Esophagus squamous epithelium (tissue), 5 donors: ENCODE measurements around the gene DPP9. TPM values are rescaled to one million over a fixed set of nuclear protein-coding genes. Genes with fewer than 3 reads are reported as not detected.

Source experiments
- DNase-seq: peaks from one replicate; lab custom pipeline; 2025; lab: John Stamatoyannopoulos, UW
- H3K27ac ChIP-seq, 4 donors: fragments of 200-600 bp; sonication (generic); one replicate each; pipeline ENCODE4 v1.5.1; 2016 to 2019; ENCODE audit warnings: mild to moderate bottlenecking in 1 of 4
- H3K27me3 ChIP-seq, 4 donors: fragments of 200-600 bp; sonication (generic); 1 replicate in 3 of 4; 2 replicates in 1 of 4; pipeline versions ENCODE4 v1.5.1 to v1.6.0; 2017 to 2021; ENCODE audit warnings: antibody characterized with exemption in 1 of 4
- H3K36me3 ChIP-seq, 3 donors: fragments of 200-600 bp; sonication (generic); one replicate each; pipeline ENCODE4 v1.5.1; 2016 to 2019
- H3K4me1 ChIP-seq, 3 donors: fragments of 200-600 bp; sonication (generic); one replicate each; pipeline ENCODE4 v1.5.1; 2017 to 2019
- H3K4me3 ChIP-seq, 4 donors: fragments of 200-600 bp; sonication (generic); 1 replicate in 3 of 4; 2 replicates in 1 of 4; pipeline ENCODE4 v1.5.1; 2016 to 2019; ENCODE audit warnings: mild to moderate bottlenecking in 2 of 4, moderate library complexity in 1 of 4
- H3K9me3 ChIP-seq, 3 donors: fragments of 200-600 bp; sonication (generic); one replicate each; pipeline ENCODE4 v1.5.1; 2016 to 2019
- POLR2A ChIP-seq, 4 donors: fragments of 450-650 bp; IDR thresholded peaks; one replicate each; pipeline ENCODE4 v1.6.1; 2017; ENCODE audit warnings: antibody characterized with exemption in 4 of 4, mild to moderate bottlenecking in 4 of 4, moderate library complexity in 3 of 4
- WGBS, 2 donors: methylation state at CpG; one replicate each; pipeline ENCODE4 v1.1.5; 2018; 5-methylcytosine and 5-hydroxymethylcytosine counted together
- intact Hi-C: fragments of 100-400 bp; cut with DNase I; formaldehyde crosslinking; loops from one replicate; pipeline ENCODE4 v1.15.0; 2022
- total RNA-seq, 4 donors: library from RNA; depleted of rRNA; stranded (reverse); fragments of >200 nt; gene quantifications; one replicate each; pipeline ENCODE4 v1.1.0, GENCODE V29; 2016
- TF ChIP-seq, protein P1 (sequence below), 6 experiments: fragments of 450-650 bp in 4 of 6; fragments of 200-600 bp in 2 of 6; sonication (generic) in 2 of 6; IDR thresholded peaks; one replicate each; pipeline ENCODE4 v1.5.1; 2016 to 2019; ENCODE audit warnings: antibody characterized with exemption in 6 of 6, mild to moderate bottlenecking in 4 of 6, moderate library complexity in 4 of 6
- donor health status: DM: yes; HTN: yes; CAD: no.

Gene DPP9
- total RNA-seq, 4 donors from 2014 or later, result 32.8 to 51.5 (median 47.7) TPM

DNA sequence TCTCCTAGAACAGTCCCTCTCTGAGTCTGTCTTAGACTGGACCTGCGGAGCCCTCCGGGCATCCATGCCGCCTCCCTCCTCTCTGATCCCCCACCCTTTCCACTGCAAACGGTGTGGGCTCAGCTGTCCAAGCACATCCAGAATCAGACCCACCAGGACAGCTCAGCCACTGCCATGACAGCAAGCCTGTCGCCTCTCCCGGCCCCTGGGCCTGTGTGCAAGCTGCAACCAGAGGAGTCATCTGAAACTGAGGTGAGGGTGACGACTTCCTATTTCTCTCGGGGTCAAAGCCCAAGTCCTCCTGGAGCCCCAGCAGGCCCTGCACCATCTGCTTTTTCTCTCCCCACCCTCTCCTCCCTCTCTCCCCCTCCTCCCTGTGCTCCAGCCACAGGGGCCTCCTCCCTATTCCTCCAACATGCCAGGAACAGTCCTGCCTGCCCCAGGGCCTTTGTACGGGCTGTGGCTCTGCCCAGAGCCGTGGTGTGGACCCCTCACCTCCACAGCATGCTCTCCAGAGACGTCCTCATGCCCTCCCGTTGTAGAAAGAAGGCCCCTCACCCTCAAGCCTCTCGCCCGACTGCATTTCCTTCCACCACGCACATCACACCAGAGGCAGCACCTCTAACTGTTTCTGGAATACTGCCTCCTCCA is 30.0 kb downstream of the DPP9 start:
- H3K36me3 ChIP-seq, result peaks cover 28 to 100% (median 69%) of the 10 kb centered on the region in 3 donors
- TF ChIP-seq, protein P1, sequence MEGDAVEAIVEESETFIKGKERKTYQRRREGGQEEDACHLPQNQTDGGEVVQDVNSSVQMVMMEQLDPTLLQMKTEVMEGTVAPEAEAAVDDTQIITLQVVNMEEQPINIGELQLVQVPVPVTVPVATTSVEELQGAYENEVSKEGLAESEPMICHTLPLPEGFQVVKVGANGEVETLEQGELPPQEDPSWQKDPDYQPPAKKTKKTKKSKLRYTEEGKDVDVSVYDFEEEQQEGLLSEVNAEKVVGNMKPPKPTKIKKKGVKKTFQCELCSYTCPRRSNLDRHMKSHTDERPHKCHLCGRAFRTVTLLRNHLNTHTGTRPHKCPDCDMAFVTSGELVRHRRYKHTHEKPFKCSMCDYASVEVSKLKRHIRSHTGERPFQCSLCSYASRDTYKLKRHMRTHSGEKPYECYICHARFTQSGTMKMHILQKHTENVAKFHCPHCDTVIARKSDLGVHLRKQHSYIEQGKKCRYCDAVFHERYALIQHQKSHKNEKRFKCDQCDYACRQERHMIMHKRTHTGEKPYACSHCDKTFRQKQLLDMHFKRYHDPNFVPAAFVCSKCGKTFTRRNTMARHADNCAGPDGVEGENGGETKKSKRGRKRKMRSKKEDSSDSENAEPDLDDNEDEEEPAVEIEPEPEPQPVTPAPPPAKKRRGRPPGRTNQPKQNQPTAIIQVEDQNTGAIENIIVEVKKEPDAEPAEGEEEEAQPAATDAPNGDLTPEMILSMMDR (IDR thresholded peaks at IDR 0.05), result no peak
- no peak for TF ChIP-seq POLR2A (IDR thresholded peaks at IDR 0.05)
- peaks cover 7 to 37% (median 16%) of the 10 kb centered on the region in 3 donors for H3K4me1 ChIP-seq
- H3K27me3 ChIP-seq, result no peaks in the 10 kb centered on the region
- H3K9me3 ChIP-seq, result no peaks in the 10 kb centered on the region
- no peak overlapping the region for H3K4me3 ChIP-seq
- H3K27ac ChIP-seq, result peak overlapping the region; percentile 84 to 90 (median 86)
- intact Hi-C loops, result no loop called here
- DNase-seq, result no peak
- WGBS, 2 donors, result 77 to 88% methylated on average over 14 to 15 of the region's 15 CpGs

DNA sequence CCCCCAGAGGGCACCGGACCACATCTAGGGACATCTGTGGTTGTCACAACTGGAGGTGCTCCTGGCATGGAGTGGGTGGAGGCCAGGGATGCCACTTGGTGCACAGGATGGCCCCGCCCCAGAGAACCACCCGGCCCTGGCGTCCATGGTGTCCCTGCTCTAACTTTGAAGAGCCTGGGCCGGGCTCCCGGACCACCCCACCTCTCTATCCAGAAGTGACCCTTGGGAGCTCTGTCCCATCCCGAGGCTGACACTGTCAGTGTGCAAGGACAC is 30.6 kb downstream of the DPP9 start:
- Histone ChIP-seq H3K9me3 (no peaks in the 10 kb centered on the region), H3K4me3 (no peak overlapping the region), H3K36me3 (peaks cover 33 to 100% (median 69%) of the 10 kb centered on the region in 3 donors), H3K27me3 (no peaks in the 10 kb centered on the region), H3K27ac (peak overlapping the region; percentile 84 to 90 (median 86)), H3K4me1 (peaks cover 7 to 37% (median 16%) of the 10 kb centered on the region in 3 donors)
- 100% methylated on average over 1 to 3 of the region's 7 CpGs for WGBS, 2 donors
- no peak for TF ChIP-seq POLR2A (IDR thresholded peaks at IDR 0.05)
- TF ChIP-seq, protein P1 (IDR thresholded peaks at IDR 0.05), result no peak
- intact Hi-C loops, result no loop called here
- DNase-seq, result no peak

DNA sequence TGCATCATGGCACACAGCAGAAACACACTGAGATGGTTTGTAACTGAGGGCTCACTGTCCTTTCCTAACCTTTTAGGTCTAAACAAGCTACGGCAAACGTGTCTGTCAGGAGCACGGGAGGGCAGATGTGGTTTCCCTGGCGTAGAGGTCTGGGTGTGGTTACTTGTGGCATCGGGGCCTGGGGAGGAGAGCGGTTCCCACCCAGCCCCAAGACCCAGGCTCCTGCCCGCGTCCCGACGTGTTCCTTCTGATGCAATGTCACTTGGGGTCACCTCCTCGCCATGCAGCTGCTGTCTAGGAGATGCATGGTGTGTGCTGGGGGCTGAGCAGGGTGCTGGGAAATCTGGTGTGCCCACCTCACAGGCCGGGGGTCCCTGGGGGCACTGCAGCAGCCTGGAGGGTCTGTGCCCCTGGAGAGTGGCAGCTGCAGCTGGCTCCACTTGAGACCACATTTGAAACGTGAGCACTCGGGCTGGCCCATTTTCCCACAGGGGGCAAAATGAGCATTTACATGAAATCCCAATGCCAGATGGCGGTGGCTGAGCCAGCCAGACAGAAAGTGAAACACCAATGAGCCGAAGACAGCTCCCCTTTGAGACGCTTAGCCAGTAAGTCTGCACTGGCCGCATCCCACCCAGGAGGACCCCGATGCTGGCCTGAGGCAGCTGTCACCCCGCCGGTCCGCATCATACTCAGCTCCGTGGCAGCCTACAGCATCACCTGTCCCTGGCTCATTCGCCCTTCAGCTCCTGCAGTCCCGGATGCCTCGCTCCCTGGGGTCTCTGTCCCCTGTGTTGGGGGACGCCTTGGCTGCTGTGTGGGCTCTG is 31.2 kb downstream of the DPP9 start:
- 77 to 81% methylated on average over 4 to 9 of the region's 27 CpGs for WGBS, 2 donors
- Histone ChIP-seq H3K27ac (peak overlapping the region in 1 of 4 donors; percentile 90), H3K4me3 (no peak overlapping the region), H3K27me3 (no peaks in the 10 kb centered on the region), H3K9me3 (no peaks in the 10 kb centered on the region), H3K4me1 (peaks cover 7 to 37% (median 16%) of the 10 kb centered on the region in 3 donors), H3K36me3 (peaks cover 33 to 100% (median 71%) of the 10 kb centered on the region in 3 donors)
- DNase-seq, result no peak
- intact Hi-C loops, result no loop called here
- TF ChIP-seq, protein P1 (IDR thresholded peaks at IDR 0.05), result no peak
- no peak for TF ChIP-seq POLR2A (IDR thresholded peaks at IDR 0.05)

DNA sequence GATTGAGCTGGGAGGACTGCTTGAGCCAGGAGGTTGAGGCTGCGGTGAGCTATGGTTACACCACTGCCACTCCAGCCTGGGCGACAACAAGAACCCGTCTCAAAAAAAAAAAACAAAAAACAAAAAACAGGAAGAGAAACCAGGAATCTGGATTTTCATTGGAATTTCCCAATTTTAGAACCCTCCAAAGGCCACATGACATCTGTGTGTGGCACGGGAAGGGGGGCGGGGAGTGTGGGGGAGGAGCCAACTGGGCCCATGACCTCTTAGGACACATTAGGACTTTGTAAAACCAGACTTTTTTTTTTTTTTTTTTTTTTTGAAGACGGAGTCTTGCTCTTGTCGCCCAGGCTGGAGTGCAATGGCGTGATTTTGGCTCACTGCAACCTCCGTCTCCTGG is 32.3 kb downstream of the DPP9 start:
- Histone ChIP-seq H3K27ac (no peak overlapping the region), H3K4me3 (no peak overlapping the region), H3K27me3 (no peaks in the 10 kb centered on the region), H3K36me3 (peaks cover 40 to 100% (median 81%) of the 10 kb centered on the region in 3 donors), H3K9me3 (no peaks in the 10 kb centered on the region), H3K4me1 (peaks cover 7 to 28% (median 16%) of the 10 kb centered on the region in 3 donors)
- no peak for DNase-seq
- intact Hi-C loops, result no loop called here
- TF ChIP-seq POLR2A (IDR thresholded peaks at IDR 0.05), result no peak
- TF ChIP-seq, protein P1 (IDR thresholded peaks at IDR 0.05), result no peak
- WGBS, 2 donors, result 81 to 87% methylated on average over 9 of the region's 9 CpGs

DNA sequence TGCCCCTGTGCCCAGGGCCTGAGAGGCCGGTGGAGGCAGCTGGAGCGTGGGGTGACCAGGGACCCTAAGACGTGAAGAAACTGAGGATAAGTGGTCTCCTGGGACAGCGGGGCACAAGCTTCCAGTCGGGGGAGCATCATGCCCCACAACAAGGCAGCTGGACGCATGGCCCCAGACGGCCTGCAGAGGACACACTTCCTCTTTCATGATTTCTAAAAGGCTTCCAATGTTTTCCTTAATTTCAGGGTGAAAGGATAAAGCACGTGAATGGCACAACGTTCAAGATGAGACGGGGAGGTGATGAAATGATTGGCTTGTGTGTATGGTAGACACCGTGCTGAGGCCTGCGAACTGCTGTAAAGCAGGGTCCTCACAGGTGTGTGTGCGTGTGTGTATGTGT is 33.3 kb downstream of the DPP9 start:
- Histone ChIP-seq H3K27ac (no peak overlapping the region), H3K4me3 (no peak overlapping the region), H3K4me1 (peaks cover 7 to 25% (median 16%) of the 10 kb centered on the region in 3 donors), H3K27me3 (no peaks in the 10 kb centered on the region), H3K36me3 (peaks cover 44 to 100% (median 80%) of the 10 kb centered on the region in 3 donors), H3K9me3 (no peaks in the 10 kb centered on the region)
- 79 to 83% methylated on average over 12 to 13 of the region's 13 CpGs for WGBS, 2 donors
- intact Hi-C loops, result no loop called here
- TF ChIP-seq, protein P1 (IDR thresholded peaks at IDR 0.05), result no peak
- TF ChIP-seq POLR2A (IDR thresholded peaks at IDR 0.05), result no peak
- DNase-seq, result no peak
